ENCODE data around the gene SPINT1. TPM values are rescaled to one million over a fixed set of nuclear protein-coding genes. Genes with fewer than 3 reads are reported as not detected.

The SPINT1 gene
- total and polyA plus RNA-seq, 4 donors: 1.2 to 2.6 (median 1.9) TPM

- H3K4me1 ChIP-seq (ENCODE audit: control insufficient read depth in 4 of 4, insufficient read depth in 4 of 4, low read length in 3 of 4): no peaks in the 10 kb centered on the region
- no peak overlapping the region for H3K9ac ChIP-seq (ENCODE audit: low read depth in 1 of 2, low read length in 2 of 2)
- H3K4me3 ChIP-seq (ENCODE audit: low read depth in 1 of 3, low read length in 3 of 3): no peak overlapping the region
- TF ChIP-seq, protein P1, sequence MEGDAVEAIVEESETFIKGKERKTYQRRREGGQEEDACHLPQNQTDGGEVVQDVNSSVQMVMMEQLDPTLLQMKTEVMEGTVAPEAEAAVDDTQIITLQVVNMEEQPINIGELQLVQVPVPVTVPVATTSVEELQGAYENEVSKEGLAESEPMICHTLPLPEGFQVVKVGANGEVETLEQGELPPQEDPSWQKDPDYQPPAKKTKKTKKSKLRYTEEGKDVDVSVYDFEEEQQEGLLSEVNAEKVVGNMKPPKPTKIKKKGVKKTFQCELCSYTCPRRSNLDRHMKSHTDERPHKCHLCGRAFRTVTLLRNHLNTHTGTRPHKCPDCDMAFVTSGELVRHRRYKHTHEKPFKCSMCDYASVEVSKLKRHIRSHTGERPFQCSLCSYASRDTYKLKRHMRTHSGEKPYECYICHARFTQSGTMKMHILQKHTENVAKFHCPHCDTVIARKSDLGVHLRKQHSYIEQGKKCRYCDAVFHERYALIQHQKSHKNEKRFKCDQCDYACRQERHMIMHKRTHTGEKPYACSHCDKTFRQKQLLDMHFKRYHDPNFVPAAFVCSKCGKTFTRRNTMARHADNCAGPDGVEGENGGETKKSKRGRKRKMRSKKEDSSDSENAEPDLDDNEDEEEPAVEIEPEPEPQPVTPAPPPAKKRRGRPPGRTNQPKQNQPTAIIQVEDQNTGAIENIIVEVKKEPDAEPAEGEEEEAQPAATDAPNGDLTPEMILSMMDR (IDR thresholded peaks at IDR 0.05; ENCODE audit: low read depth, low read length, missing input control): no peak
- TF ChIP-seq JUND (IDR thresholded peaks at IDR 0.05) (no peak), FOXA1 (IDR thresholded peaks at IDR 0.05) (no peak), EGR1 (IDR thresholded peaks at IDR 0.05; ENCODE audit: low read depth in 2 of 2) (no peak), REST (IDR thresholded peaks at IDR 0.05) (no peak), RAD21 (IDR thresholded peaks at IDR 0.05) (no peak), YY1 (IDR thresholded peaks at IDR 0.05) (no peak), ZBTB33 (IDR thresholded peaks at IDR 0.05) (no peak), GABPA (IDR thresholded peaks at IDR 0.05 in 1 of 2, conservative IDR thresholded peaks at IDR 0.05 in 1 of 2) (no peak), HNF4A (conservative IDR thresholded peaks at IDR 0.05) (no peak), HNF4G (IDR thresholded peaks at IDR 0.05) (no peak), SP1 (IDR thresholded peaks at IDR 0.05) (no peak), RXRA (IDR thresholded peaks at IDR 0.05) (no peak), TAF1 (conservative IDR thresholded peaks at IDR 0.05) (no peak)
- TF ChIP-seq, protein P2, sequence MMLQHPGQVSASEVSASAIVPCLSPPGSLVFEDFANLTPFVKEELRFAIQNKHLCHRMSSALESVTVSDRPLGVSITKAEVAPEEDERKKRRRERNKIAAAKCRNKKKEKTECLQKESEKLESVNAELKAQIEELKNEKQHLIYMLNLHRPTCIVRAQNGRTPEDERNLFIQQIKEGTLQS (IDR thresholded peaks at IDR 0.05): no peak
- TF ChIP-seq, protein P3, sequence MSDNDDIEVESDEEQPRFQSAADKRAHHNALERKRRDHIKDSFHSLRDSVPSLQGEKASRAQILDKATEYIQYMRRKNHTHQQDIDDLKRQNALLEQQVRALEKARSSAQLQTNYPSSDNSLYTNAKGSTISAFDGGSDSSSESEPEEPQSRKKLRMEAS (IDR thresholded peaks at IDR 0.05): no peak
- no peaks in the 10 kb centered on the region for H3K36me3 ChIP-seq (ENCODE audit: control insufficient read depth in 4 of 4, insufficient read depth in 3 of 4, low read depth in 1 of 4, low read length in 3 of 4)
- DNase-seq (ENCODE audit: low spot score): no peak
- 98% methylated on average over 2 of the region's 2 CpGs for WGBS
- no peak overlapping the region for H3K27ac ChIP-seq (ENCODE audit: low read depth in 1 of 2, low read length in 2 of 2)
- H3K27me3 ChIP-seq (ENCODE audit: control insufficient read depth in 4 of 4, insufficient read depth in 4 of 4, low read length in 3 of 4): no peaks in the 10 kb centered on the region
- H3K9me3 ChIP-seq (ENCODE audit: control insufficient read depth in 4 of 4, low read length in 3 of 4): no peaks in the 10 kb centered on the region
These were observed 22.7 kb upstream of the SPINT1 start for GRCh38 chr15:40821195-40821594.

Measured in liver (tissue), 9 donors.